Activated gamma-delta T cell treated with Interleukin-2 at 50 U/mL for 16 hours (primary cell): Measurements from ENCODE around the gene RNF166.

ENCODE experiments used
- DNase-seq: peaks from one replicate; pipeline ENCODE4 v3.0.0-alpha.2; 2020

RNF166 gene

GRCh38 chr16:88691129-88691813, 14.9 kb downstream of the RNF166 start:
- no peak for DNase-seq

- DNase-seq = no peak
Observed at GRCh38 chr16:88690341-88691128, 15.7 kb downstream of the RNF166 start.

GRCh38 chr16:88688013-88688778, 18.0 kb downstream of the RNF166 start:
- DNase-seq = no peak

GRCh38 chr16:88687676-88688012, 18.6 kb downstream of the RNF166 start:
- no peak for DNase-seq

GRCh38 chr16:88687254-88687576, 19.0 kb downstream of the RNF166 start:
- no peak for DNase-seq

GRCh38 chr16:88686439-88687253, 19.6 kb downstream of the RNF166 start, which contains the start of gene SNAI3:
Gene SNAI3 (minus strand): TSS chr16:88686507. CDS start chr16:88686406, 101 bp downstream.
- peak; percentile 82 for DNase-seq

- DNase-seq = no peak
Observed at GRCh38 chr16:88686062-88686438, 20.2 kb downstream of the RNF166 start.

GRCh38 chr16:88685156-88686061, 20.8 kb downstream of the RNF166 start:
- DNase-seq = peak; percentile 67

- no peak for DNase-seq
Observed at GRCh38 chr16:88684569-88685155, 21.5 kb downstream of the RNF166 start.

GRCh38 chr16:88681709-88682451, 24.3 kb downstream of the RNF166 start:
- peak; percentile 64 for DNase-seq

GRCh38 chr16:88681084-88681680, 25.0 kb downstream of the RNF166 start:
- DNase-seq = peak; percentile 41

- no peak for DNase-seq
Observed at GRCh38 chr16:88680554-88681083, 25.6 kb downstream of the RNF166 start.

GRCh38 chr16:88678224-88678979, 27.8 kb downstream of the RNF166 start:
- no peak for DNase-seq

GRCh38 chr16:88677721-88678120, 28.5 kb downstream of the RNF166 start:
- DNase-seq = no peak

- no peak for DNase-seq
Observed at GRCh38 chr16:88676502-88677242, 29.5 kb downstream of the RNF166 start.

GRCh38 chr16:88673716-88674379, 32.4 kb downstream of the RNF166 start:
- DNase-seq = no peak

- no peak for DNase-seq
Observed at GRCh38 chr16:88672776-88673175, 33.4 kb downstream of the RNF166 start.

- DNase-seq = no peak
Observed at GRCh38 chr16:88671806-88672205, 34.4 kb downstream of the RNF166 start.
